T-helper 9 cell (primary cell): ENCODE data around the gene MXD4.
"Not testable (repeated sequence)": the region's sequence is repeated elsewhere in the genome, so short reads cannot be mapped to it uniquely, and the experiment has no call there.

Source experiments
- DNase-seq: peaks from one replicate; pipeline ENCODE4 v3.0.0-alpha.2; 2020

The MXD4 gene

DNA sequence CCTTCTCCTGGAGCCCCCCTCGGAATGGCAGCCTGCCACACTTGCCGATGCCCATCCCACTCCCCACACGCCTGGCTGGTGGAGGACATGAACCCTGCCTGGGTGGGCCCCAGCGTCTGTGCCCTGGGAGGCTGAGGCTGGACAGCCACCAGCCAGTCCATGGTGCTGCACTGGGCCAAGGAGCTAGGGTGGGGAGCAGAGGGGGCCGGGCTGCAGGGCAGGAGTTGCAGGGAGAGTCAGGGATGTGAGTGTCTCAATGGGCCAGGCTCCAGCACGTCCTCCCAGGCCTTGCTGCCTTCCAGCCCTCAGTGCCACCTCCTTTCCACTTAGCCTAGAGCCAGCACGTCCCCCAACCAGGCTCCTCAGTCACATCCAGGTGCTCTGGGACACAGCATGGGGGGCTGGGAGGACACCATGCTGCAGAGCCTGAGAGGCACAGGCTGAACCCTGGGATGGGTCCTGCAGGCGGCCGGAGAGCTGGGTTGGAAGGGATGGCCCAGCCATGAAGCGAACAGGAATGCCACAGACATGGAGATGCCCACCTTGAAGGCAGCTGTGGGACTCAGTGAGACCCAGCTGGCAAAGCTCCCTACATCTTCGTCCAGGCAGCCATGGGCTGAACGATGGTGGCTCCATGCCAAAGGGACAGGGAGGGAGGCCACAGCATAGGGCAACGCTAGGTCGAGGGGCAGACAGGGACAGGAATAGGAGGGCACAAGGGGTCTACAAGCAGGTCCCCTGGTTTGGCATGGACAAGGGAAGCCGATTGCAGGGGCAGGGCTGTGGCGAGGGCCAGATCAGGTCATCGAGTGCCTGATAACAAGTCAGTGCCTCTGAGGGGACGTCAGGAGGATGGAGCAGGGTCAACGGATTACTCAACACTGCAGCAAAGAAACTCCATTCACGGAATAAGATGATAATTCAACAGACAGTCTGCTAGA, 30.1 kb upstream of the MXD4 start:
- DNase-seq = no peak

- peak; percentile 75 for DNase-seq
Measured at GRCh38 chr4:2290974-2291704, 29.2 kb upstream of the MXD4 start.

- no peak for DNase-seq
Measured at GRCh38 chr4:2290488-2290887, 28.6 kb upstream of the MXD4 start.

GRCh38 chr4:2289955-2290333, 28.0 kb upstream of the MXD4 start:
- DNase-seq = no peak

- no peak for DNase-seq
Measured at GRCh38 chr4:2289311-2289954, 27.5 kb upstream of the MXD4 start.

- DNase-seq = no peak
Measured at GRCh38 chr4:2288051-2288541, 26.2 kb upstream of the MXD4 start.

DNA sequence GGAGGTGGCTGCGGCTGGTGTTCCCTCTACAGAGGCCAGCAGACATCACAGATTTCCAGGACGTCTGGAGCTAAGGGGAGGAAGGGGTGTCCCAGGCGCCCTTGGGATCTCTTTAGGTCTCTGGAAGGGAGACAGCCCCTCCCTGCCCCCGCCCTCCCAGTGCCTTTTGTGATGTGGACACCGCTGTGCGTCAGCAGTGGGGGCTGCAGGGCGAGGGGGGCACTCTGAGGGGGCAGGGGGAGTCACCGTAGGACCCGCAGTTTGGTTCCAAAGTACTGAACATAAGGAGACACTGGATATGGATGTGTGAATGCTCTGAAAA, 25.6 kb upstream of the MXD4 start:
- DNase-seq = no peak

GRCh38 chr4:2286904-2287593, 25.1 kb upstream of the MXD4 start:
- no peak for DNase-seq

DNA sequence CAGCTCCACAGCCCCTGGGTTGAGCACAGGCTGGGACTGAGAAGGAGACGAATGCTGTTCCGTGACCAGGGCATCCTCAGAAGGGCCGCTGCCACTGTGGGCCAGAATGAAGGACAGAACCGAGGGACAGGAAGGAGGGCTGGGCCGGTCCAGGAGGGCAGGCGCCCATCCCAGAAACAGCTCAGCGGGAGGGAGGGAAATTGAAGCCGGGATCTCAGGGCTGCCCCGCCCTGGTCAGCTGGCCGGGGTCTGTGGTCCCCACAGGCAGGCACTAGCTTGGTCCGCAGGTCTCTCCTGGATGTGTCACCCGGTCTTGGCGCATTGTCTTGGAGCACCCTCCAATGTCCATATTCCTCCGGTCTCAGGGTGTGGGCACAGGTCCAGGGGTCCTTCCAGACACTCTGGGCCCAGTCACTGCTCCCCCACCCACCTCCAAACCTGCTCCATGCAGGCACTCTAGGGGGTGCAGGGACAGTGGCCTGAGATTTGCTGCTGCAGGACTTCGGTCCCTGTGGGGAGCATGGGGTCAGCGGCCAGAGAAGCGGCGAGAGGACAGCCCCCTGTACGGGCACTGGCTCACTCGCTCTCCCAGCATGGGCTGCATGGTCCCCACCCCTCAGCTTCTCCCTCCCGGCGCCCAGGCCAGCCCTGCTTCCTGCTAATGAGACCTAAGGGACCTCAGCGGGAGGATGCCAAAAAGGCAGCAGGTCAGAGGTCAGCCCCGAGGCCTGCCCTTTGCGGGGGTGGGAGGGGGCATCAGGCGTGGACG, 23.9 kb upstream of the MXD4 start:
- no peak for DNase-seq

- DNase-seq = no peak
Measured at GRCh38 chr4:2284934-2285612, 23.2 kb upstream of the MXD4 start.

GRCh38 chr4:2284161-2284933, 22.4 kb upstream of the MXD4 start:
- no peak for DNase-seq

DNA sequence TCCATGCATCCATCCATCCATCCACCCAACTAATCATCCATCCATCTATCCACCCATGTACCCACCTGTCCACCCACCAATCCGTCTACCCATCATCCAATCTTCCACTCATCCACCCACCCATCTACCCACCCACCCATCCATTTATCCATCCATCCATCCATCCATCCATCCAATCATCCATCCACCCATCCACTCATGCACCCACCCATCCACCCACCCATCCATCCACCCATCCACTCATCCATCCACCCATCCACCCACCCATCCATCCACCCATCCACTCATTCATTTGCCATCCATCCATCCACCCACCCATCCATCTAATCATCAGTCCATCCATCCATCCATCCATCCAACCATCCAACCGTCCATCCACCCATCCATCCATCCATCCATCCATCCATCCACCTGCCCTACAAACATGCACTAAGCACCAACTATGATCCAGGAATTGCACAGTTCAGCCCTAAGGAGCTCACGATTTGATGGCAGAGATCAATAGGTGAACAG, 21.3 kb upstream of the MXD4 start:
- DNase-seq = no peak

DNA sequence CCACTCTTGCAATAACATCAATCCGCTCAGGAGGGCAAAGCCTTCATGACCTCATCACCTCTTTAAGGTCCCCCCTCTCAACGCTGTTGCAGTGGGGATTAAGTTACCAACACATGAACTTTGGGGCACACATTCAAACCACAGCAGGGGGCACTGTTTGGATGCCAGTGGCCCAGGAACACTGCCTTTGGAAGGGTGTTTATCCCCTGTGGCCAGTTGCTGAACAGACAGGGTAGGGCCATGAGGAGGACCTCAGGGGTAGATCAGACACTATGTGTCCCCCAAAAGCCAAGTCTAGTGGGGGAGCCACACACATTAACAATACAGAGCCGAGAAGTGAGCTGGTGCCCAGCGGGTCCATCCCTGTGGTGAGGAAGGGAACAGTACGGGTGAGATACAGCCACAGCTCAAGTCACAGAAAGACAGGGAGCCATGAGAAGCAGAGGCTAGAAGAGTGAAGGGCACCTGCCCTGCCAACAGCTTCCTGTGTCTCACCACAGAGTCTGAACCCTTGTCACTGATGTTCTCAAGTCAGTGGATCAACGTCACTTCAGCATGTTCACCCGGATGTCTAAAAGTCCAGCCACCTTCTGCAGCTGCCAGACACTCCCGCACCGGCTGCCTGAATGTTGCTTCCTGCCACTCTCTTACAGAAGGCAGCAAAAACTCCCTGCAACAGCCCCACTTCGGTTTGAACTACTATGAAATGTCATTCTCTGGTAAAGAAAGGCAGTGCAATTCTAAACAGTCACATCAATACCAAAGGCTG, 19.9 kb upstream of the MXD4 start:
- peak; percentile 78 for DNase-seq

DNA sequence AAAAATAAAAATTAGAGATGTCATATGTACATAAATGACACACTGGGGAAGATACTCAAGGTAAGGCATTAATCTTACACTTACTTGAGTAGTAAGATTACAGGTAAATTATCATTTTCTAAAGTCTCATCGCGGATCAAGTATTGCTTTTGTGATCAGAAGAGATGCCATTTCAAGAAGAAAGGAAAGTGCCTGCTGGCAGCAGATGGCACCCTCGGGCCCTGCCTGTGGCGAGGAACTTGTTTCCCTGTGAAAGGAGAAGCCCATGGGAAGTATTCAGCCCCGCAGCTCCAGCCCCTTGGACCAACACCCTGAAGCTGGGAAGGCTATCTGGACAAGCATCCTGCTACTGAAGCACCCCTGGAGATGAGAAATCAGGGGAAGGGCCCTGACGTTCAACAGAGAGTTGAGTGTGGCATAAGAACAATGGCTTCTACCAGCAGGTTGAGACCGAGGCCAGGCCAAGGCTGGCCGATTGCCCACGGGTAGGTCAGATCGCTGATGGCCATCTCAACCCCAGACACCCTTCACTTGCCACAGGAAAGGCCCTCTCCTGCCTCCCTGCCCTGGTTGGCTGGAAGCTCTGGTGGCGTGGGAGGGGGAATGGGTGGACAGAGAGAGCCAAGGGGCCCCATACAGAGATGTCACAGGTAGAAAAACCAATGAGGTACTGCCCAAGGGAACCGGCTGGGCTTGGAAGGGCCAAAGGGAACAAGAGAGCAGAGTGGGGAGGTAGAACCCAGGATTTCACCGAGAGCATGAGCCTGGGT, 18.8 kb upstream of the MXD4 start:
- no peak for DNase-seq

DNA sequence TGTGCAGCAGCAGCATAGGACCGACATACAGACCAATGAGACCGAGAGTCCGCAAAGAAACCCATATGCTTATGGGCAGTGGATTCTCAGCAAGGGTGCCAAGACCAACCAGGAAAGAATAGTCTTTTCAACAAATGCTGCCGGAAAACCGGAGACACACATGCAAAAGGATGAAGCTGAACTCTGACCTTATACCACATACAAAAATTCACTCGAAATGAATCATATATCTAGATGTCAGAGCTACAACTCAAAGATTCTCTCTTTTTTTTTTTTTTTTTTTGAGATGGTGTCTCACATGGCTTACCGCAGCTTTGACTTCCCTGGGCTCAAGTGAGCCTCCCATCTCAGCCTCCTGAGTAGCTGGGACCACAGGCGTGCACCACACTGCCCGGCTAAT, 16.0 kb upstream of the MXD4 start:
- no peak for DNase-seq

- DNase-seq = no peak
Measured at GRCh38 chr4:2276581-2277325, 14.8 kb upstream of the MXD4 start.

GRCh38 chr4:2275546-2276251, 13.8 kb upstream of the MXD4 start:
- DNase-seq = no peak

- not testable (repeated sequence) for DNase-seq
Measured at GRCh38 chr4:2275044-2275397, 13.1 kb upstream of the MXD4 start.
